Aorta (tissue), 5 donors: Measurements from ENCODE around the gene KRTAP9-4. TPM values are rescaled to one million over a fixed set of nuclear protein-coding genes. Genes with fewer than 3 reads are reported as not detected.
"Not testable (repeated sequence)": the region's sequence is repeated elsewhere in the genome, so short reads cannot be mapped to it uniquely, and the experiment has no call there.

Experiments
- ATAC-seq: fragments of 200-7000 bp; cut with Tn5 transposase; one replicate; pipeline ENCODE4 v1.9.1; 2022; ENCODE audit warnings: moderate library complexity; ENCODE audit not compliant: low FRiP score
- DNase-seq, 2 donors: peaks; one replicate each; pipeline ENCODE4 v3.0.0-alpha.2; 2020
- H3K27ac ChIP-seq, 2 donors: one replicate each; pipeline ENCODE4 v1.5.1; 2013; ENCODE audit warnings: low read length in 2 of 2, mild to moderate bottlenecking in 2 of 2, moderate library complexity in 2 of 2, control low read depth in 1 of 2, inconsistent platforms in 1 of 2, low read depth in 1 of 2
- H3K27me3 ChIP-seq, 2 donors: one replicate each; pipeline ENCODE4 v1.6.1; 2013; ENCODE audit warnings: control low read depth in 1 of 2, low read length in 1 of 2, mild to moderate bottlenecking in 1 of 2, moderate library complexity in 1 of 2; ENCODE audit not compliant: insufficient read depth in 2 of 2, control insufficient read depth in 1 of 2
- H3K36me3 ChIP-seq, 2 donors: one replicate each; pipeline ENCODE4 v1.6.1; 2013; ENCODE audit warnings: control low read depth in 1 of 2, low read length in 1 of 2, mild to moderate bottlenecking in 1 of 2; ENCODE audit not compliant: insufficient read depth in 2 of 2, control insufficient read depth in 1 of 2
- H3K4me1 ChIP-seq, 2 donors: one replicate each; pipeline ENCODE4 v1.6.1; 2013; ENCODE audit warnings: low read length in 2 of 2, control low read depth in 1 of 2, mild to moderate bottlenecking in 1 of 2, moderate library complexity in 1 of 2; ENCODE audit not compliant: insufficient read depth in 2 of 2, control insufficient read depth in 1 of 2
- H3K4me3 ChIP-seq, 2 donors: one replicate each; pipeline ENCODE4 v1.5.1; 2013; ENCODE audit warnings: low read length in 2 of 2, control low read depth in 1 of 2, mild to moderate bottlenecking in 1 of 2
- H3K9me3 ChIP-seq: one replicate; pipeline ENCODE4 v1.6.1; 2013; ENCODE audit warnings: mild to moderate bottlenecking, low read length; ENCODE audit not compliant: control insufficient read depth
- WGBS, 2 donors: extraction: QIAGEN DNeasy Blood & Tissue Kit; methylation state at CpG; one replicate each; pipeline ENCODE4 v1.1.7; 2013; 5-methylcytosine and 5-hydroxymethylcytosine counted together
- intact Hi-C, 2 donors: fragments of 100-400 bp; cut with DNase I; formaldehyde crosslinking; loops; one replicate each; pipeline versions ENCODE4 v1.14.2 to v1.15.0; 2022
- long read RNA-seq, 2 donors: library from polyadenylated mRNA; unstranded; transcript quantifications; one replicate each; pipeline ENCODE4 v2.0.0, GENCODE V29; 2020 to 2021
- polyA plus RNA-seq, 2 donors: library from polyadenylated mRNA; stranded (reverse); fragments of 200-250 nt; gene quantifications; one replicate each; pipeline ENCODE4 v1.2.3, GENCODE V29; 2013
- total RNA-seq, 2 donors: library from RNA; stranded (reverse); fragmentation: NEBNext Ultra II Directional; extraction: Animal tissue kit (Norgen Biotek cat#: 25700); gene quantifications; one replicate each; pipeline ENCODE4 v1.2.1, GENCODE V29; 2021
- donor health status: healthy with polysubstance abuse.
- donor health status: Bipolar disorder and iron deficiency.
- donor health status: DM: no; HTN: no; CAD: no.
- donor health status: DM: no; HTN: no; CAD: no.
- donor health status: DM: yes; HTN: yes; CAD: no.

Gene KRTAP9-4
- not detected for total RNA-seq
- polyA plus RNA-seq = under 1 TPM in 1 of 2 donors, not detected in 1; 0.75 TPM
- long read RNA-seq, donor 1 = 0 reads
- long read RNA-seq, donor 2 = 0 reads

DNA sequence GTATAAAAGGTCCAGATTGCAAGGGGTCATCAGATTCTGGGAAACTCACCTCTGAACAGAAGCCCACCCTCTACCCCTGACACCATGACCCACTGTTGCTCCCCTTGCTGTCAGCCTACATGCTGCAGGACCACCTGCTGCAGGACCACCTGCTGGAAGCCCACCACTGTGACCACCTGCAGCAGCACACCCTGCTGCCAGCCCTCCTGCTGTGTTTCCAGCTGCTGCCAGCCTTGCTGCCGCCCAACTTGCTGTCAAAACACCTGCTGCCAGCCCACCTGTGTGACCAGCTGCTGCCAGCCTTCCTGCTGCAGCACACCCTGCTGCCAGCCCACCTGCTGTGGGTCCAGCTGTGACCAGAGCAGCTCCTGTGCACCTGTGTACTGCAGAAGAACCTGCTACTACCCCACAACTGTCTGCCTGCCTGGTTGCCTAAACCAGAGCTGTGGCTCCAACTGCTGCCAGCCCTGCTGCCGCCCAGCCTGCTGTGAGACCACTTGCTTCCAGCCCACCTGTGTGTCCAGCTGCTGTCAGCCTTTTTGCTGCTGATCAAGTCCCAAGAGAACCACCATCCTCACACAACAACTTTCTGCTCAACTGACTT lies at the start of gene KRTAP9-4:
Gene KRTAP9-4, plus strand, starts transcription at position 51 of the 604 bp plus-strand sequence. Its CDS starts 34 bp downstream, at position 85.
- H3K4me3 ChIP-seq, H3K27me3 ChIP-seq, intact Hi-C loops, ATAC-seq, H3K9me3 ChIP-seq, DNase-seq, H3K27ac ChIP-seq, H3K36me3 ChIP-seq, H3K4me1 ChIP-seq: not testable (repeated sequence)
- WGBS, 2 donors = 58 to 63% methylated on average over 2 of the region's 2 CpGs

DNA sequence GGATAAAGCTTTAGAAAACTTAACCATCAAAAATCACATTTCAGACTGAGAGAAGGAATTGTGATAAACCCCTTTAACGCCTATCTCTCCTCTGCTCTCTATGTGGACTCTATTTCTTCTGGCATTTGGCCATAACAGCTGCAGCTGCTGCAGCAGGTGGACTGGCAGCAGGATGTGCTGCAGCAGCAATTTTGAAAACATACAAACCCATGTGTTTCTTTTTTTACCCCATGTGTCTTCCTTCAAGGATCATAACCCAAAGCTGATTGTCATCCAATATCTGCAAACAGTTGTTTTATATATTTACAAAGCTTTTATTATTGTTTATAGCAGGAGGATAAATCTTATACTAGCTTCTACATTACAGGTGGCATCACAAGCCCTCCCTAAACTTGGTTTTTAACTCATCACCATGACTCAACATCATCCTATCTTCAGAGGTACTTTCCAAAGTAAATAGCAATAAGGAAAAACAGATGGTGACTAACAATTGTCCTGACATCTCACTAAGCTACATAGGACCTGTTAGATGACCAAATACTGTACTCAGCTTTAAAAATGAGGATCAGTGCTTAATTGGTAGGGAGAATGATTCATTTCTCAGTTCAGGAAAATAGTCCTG lies 37.5 kb upstream of the KRTAP9-4 start:
- no peak overlapping the region for H3K4me3 ChIP-seq
- peaks cover 2% of the 10 kb centered on the region for H3K9me3 ChIP-seq
- ATAC-seq (no peak), DNase-seq (no peak)
- H3K27me3 ChIP-seq = no peaks in the 10 kb centered on the region
- H3K4me1 ChIP-seq = no peaks in the 10 kb centered on the region
- H3K27ac ChIP-seq = no peak overlapping the region
- WGBS, 2 donors = 35 to 51% methylated on average over 1 of the region's 1 CpG
- H3K36me3 ChIP-seq = no peaks in the 10 kb centered on the region
- intact Hi-C loops = no loop called here

GRCh38 chr17:41212524-41213169 lies 36.8 kb upstream of the KRTAP9-4 start:
- Histone ChIP-seq H3K9me3 (peaks cover 2% of the 10 kb centered on the region), H3K36me3 (no peaks in the 10 kb centered on the region), H3K4me1 (no peaks in the 10 kb centered on the region), H3K27ac (no peak overlapping the region), H3K27me3 (no peaks in the 10 kb centered on the region), H3K4me3 (no peak overlapping the region)
- DNase-seq (no peak), ATAC-seq (no peak)
- 60 to 63% methylated on average over 7 of the region's 7 CpGs for WGBS, 2 donors
- intact Hi-C loops = no loop called here

DNA sequence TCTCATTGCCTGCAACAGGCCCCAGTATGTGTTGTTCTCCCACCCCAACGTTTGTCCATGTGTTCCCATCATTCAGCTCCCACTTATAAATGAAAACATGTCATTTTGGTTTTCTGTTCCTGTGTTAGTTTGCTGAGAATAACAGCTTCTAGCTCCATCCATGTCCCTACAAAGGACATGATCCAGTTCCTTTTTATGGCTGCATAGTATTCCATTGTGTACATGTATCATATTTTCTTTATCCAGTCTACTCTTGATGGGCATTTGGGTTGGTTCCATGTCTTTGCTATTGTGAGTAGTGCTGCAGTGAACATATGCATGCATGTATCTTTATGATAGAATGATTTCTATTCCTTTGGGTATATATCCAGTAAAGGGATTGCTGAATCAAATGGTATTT lies 33.8 kb upstream of the KRTAP9-4 start:
- Histone ChIP-seq H3K27me3 (no peaks in the 10 kb centered on the region), H3K4me3 (no peak overlapping the region), H3K4me1 (no peaks in the 10 kb centered on the region), H3K9me3 (no peaks in the 10 kb centered on the region), H3K27ac (no peak overlapping the region), H3K36me3 (no peaks in the 10 kb centered on the region)
- intact Hi-C loops = no loop called here
- no peak for DNase-seq
- 51 to 55% methylated on average over 1 of the region's 1 CpG for WGBS, 2 donors
- no peak for ATAC-seq

DNA sequence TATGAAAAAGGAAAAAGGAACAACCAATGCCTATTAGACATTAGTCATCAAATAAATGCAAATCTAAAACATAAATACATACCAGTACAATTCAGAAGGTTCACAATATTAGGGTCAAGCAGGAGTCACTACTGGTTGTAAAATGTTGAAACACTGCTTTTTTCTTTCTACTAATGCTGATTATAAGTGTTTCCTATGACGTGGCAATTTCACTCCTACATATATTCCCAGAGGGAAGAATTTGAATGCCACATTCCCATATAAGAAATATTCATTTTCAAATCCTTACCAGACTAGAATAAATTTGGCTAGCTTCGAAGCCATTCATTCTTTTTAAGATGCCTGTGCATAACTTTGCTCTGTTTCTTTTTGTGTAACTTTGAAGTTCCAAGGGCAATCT lies 25.7 kb upstream of the KRTAP9-4 start:
- ATAC-seq (no peak), DNase-seq (no peak)
- WGBS, 2 donors = 32 to 40% methylated on average over 2 of the region's 2 CpGs
- Histone ChIP-seq H3K4me1 (no peaks in the 10 kb centered on the region), H3K4me3 (no peak overlapping the region), H3K36me3 (no peaks in the 10 kb centered on the region), H3K27ac (no peak overlapping the region), H3K27me3 (no peaks in the 10 kb centered on the region), H3K9me3 (no peaks in the 10 kb centered on the region)
- intact Hi-C loops = no loop called here

DNA sequence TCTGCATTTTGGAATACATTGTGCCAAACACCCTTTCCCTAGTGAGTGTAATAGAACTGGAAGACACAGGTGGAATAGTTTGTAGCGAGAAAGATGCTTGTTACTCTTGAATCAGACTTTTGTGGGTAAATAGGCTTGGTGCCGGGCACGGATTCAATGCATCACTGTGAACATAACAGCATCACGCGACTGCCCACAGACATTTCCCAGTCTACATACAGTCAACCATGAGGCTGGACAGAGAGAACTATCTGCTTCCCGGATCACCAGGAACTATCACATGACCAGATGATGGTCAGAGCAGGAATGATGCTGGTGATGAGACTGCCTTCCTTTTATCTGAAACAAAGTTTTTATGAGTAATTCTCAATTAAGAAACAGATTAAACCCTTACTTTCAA lies 23.4 kb upstream of the KRTAP9-4 start:
- Histone ChIP-seq H3K27ac (no peak overlapping the region), H3K27me3 (no peaks in the 10 kb centered on the region), H3K36me3 (no peaks in the 10 kb centered on the region), H3K4me1 (no peaks in the 10 kb centered on the region), H3K9me3 (no peaks in the 10 kb centered on the region), H3K4me3 (no peak overlapping the region)
- intact Hi-C loops = no loop called here
- ATAC-seq (no peak), DNase-seq (no peak)
- 93% methylated on average over 6 of the region's 6 CpGs for WGBS, 2 donors

DNA sequence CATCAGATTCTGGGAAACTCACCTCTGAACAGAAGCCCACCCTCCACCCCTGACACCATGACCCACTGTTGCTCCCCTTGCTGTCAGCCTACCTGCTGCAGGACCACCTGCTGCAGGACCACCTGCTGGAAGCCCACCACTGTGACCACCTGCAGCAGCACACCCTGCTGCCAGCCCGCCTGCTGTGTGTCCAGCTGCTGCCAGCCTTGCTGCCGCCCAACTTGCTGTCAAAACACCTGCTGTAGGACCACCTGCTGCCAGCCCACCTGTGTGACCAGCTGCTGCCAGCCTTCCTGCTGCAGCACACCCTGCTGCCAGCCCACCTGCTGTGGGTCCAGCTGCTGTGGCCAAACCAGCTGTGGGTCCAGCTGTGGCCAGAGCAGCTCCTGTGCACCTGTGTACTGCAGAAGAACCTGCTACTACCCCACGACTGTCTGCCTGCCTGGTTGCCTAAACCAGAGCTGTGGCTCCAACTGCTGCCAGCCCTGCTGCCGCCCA lies 22.8 kb upstream of the KRTAP9-4 start, which contains the start of gene KRTAP9-2:
Gene KRTAP9-2, plus strand, starts transcription at position 51 of the 498 bp plus-strand sequence. Its CDS starts 7 bp downstream, at position 58.
- not testable (repeated sequence) for DNase-seq

GRCh38 chr17:41230094-41230493 lies 19.4 kb upstream of the KRTAP9-4 start:
- H3K36me3 ChIP-seq = no peaks in the 10 kb centered on the region
- no peak overlapping the region for H3K27ac ChIP-seq
- H3K4me1 ChIP-seq = no peaks in the 10 kb centered on the region
- no peak for ATAC-seq
- intact Hi-C loops = no loop called here
- no peaks in the 10 kb centered on the region for H3K9me3 ChIP-seq
- H3K4me3 ChIP-seq = no peak overlapping the region
- DNase-seq = no peak
- no peaks in the 10 kb centered on the region for H3K27me3 ChIP-seq

More for the DNA sequence above, 22.8 kb upstream of the KRTAP9-4 start, which contains the start of gene KRTAP9-2:
- WGBS, 2 donors = 60 to 64% methylated on average over 2 to 4 of the region's 4 CpGs
- H3K36me3 ChIP-seq, H3K27me3 ChIP-seq, ATAC-seq, H3K9me3 ChIP-seq, H3K4me1 ChIP-seq, H3K27ac ChIP-seq, H3K4me3 ChIP-seq, intact Hi-C loops: not testable (repeated sequence)
